Endothelial cell of hepatic sinusoid (primary cell): ENCODE data around the gene WBP2NL.

Source experiments
- in situ Hi-C: cut with HindIII; loops from 2 replicates; pipeline ENCODE4 v1.10.0; 2017; ENCODE audit warnings: low sequenced_read_pairs

The WBP2NL gene

DNA sequence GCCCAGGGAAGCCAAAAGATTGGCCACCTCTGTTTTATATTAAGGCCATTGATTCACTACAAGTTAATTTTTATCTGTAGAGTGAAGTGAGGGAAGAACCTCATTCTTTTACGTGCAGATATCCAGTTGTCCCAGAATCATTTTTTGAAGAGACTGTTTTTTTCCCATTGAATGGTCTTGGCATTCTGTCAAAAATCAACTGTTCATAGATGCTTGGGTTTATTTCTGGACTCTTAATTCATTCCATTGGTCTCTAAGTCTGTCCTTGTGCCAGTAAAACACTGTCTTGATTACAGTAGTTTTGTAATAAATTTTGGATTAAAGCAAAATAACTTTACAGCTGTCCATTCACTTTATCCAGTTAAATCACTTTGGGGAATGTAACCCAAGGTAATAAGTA, 26.8 kb downstream of the WBP2NL start:
- in situ Hi-C loops: no loop called here

DNA sequence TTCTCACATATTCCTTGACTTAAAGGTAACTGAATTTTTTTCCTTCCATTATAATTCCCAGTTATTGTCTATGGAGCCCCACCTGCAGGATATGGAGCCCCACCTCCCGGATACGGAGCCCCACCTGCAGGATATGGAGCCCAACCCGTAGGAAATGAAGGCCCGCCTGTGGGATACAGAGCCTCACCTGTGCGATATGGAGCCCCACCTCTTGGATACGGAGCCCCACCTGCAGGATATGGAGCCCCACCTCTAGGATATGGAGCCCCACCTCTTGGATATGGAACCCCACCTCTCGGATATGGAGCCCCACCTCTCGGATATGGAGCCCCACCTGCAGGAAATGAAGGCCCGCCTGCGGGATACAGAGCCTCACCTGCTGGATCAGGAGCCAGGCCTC, 28.1 kb downstream of the WBP2NL start:
- in situ Hi-C loops: no loop called here

DNA sequence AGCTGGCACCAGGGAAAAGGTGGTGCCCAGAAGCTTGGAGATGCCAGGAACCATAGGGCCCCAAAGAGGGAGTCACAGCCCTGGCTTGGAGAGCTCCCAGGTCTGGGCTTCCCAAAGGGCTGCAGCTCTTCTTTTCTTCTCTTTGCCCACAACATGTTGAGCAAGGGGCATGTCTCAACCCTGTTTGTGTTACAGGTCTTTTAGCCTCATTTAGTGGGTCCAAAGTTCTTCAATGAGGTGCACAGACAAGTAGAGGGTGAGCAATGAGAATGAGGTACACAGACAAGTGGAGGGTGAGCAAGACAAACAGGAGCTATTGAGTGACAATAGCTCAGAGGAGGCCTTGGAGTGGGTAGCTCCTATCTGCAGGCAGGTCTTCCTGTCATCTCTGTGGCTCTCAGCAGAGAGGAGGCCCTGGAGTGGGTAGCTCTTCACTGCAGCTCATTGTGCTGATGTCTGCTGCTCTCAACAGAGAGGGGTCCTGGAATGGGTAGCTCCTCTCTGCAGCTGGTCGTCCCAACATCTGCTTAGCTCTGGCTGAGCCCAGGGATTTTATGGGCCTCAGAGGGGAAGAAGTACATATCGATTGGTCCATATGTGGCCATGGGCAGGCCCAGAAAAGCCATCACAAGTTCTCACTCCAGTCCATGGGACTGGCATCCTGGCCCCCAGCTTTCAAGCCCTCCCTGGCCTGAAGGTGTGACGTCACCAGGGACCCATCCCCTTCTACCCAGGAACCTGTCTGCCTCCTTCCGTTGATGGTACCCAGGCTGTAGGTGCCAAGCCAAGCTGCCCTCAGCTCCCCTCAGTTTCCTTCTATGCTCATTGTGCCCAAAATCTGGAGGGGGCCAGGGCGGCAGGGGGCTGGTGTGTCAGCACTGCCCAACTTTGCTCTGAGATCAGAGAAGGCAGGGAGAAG, 34.9 kb downstream of the WBP2NL start:
- in situ Hi-C loops: loop anchor here (10.0 kb wide), 1 partner anchor 81 kb away; no protein-coding TSS in a partner anchor

DNA sequence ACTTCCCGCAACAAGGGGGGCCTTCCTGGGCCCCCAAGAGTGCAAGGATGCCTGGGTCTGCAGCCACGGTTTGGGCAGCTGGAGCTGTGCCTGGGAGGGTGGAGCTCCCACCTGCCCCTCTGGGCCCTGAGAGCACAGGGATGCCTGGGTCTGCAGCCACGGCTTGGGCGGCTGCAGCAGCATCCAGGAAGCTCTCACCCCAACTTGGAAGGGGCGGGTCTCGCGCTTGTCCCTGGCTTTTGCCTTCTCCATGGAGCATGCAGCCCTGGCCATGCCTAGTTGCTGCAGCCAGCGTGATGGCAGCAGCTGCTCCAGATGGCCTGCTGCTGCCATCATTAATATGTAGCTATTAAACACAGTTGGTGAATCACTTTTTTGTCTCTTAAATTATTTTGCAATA, 36.7 kb downstream of the WBP2NL start:
- in situ Hi-C loops: loop anchor here (10.0 kb wide), 1 partner anchor 80 kb away; no protein-coding TSS in a partner anchor

DNA sequence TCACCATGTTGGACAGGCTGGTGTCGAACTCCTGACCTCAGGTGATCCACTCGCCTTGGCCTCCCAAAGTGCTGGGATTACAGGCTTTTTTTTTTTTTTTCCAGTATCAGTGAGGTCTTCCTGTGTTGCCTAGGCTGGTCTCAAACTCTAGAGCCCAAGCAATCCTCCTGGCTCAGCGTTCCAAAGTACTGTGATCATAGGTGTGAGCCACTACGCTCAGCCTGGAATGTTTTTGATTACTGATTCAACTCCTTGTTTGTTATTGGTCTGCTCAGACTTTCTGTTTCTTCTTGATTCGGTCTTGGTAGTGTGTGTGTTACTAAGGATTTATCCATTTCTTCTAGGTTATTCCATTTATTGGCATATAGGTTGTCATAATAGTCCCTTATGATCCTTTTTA, 40.7 kb downstream of the WBP2NL start:
- in situ Hi-C loops: loop anchor here (10.0 kb wide), 1 partner anchor 76 kb away; no protein-coding TSS in a partner anchor

DNA sequence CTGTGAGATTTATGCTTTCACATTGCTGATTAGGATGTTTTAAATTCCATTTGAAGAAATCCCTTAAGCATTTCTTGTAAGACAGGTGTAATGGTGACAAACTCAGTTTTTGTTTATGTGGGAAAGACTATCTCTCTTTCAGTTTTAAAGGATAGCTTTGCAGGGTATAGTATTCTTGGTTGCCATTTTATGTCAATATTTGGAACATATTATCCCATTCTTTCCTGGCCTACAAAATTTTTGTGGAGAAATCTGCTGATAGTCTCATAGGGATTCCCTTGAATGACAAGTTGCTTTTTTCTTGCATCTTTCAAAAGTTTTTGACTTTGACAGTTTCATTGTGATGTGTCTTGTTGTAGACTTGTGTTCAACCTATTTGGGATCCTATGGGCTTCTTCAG, 43.2 kb downstream of the WBP2NL start:
- in situ Hi-C loops: no loop called here

DNA sequence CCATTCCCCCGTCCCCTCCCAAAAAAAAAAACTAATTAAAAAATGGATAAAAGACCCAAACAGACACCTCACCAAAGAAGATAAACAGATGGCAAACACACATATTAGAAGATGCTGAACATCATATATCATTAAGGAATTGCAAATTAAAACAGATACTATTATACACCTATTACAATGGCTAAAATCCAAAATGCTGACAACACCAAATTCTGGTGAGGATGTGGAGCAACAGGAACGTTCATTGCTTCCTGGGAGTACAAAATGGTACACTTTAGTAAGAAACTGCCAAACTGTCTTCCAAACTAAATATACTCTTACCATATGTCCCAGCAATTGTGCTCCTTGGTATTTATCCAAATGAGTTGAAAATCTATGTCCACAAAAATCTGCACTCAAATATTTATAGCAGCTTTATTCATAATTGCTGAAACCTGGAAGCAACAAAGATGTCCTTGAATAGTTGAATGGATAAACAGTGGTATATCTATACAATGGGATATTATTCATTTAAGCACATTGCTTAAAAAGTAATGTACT, 52.1 kb downstream of the WBP2NL start:
- in situ Hi-C loops: no loop called here

DNA sequence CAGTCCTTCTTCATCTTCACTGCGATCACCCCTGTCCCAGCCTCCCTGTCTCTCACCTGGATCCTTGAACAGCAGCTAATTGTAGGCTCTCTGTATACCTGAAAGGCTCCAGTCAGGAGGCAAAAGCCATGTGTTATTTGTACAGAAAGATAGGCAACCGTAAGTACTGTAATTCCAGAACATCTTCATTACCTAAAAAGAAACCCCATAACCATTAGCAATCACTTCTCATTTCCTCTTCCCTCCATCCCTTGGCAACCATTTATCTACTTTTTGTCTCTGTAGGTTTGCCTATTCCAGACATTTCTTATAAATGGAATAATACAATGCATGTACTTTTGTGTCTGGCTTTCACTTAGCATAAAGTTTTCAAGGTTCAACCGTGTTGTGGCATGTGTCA, 54.2 kb downstream of the WBP2NL start:
- in situ Hi-C loops: no loop called here

DNA sequence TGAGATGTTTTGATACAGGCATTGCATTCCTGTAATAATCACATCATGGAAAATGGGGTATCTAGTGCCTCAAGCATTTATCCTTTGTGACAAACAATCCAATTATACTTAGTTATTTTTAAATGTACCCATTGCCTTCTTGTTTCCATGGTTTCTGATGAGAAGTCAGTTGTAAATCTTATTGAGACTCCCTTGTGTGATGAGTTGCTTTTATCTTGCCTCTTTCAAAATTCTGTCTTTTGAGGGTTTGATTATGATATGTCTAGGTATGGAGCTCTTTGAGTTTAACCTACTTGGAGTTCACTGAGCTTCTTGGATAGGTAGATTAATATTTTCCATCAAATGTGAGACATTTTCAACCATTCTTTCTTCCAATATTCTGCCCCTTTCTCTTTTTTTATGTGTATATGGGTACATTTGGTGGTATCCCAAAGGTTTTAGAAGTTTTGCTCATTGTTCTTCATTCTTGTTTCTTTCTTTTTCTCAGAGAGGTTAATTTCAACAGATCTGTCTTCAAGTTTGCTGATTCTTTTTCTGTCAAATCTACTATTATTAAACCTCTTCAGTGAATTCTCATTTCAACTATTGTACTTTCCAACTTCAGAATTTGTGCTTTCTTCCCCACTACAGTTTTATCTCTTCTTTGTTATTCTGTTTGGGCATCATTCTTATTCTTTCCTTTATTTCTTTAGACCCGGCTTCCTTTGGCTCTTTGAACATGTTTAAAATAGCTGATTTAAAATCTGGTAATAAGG, 58.3 kb downstream of the WBP2NL start:
- in situ Hi-C loops: no loop called here

DNA sequence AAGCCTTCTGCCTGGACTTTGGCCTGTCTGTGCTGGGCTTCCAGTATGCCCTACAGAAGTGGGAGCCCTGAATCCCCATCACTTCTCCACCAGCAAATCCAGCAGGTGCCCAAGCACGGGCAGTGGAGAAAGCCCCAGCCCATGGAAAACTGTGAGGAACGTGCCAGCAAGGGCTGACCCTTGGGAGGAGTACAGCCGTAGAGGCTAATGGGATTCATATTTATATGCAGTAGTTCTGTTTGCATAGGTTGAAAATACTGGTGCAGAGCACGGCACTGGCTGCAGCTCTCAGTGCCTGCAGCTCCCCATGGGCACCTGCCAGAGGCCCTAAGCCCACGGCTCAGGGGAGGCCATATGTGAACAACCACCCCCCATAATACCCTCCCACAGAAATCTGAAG, 61.9 kb downstream of the WBP2NL start:
- in situ Hi-C loops: no loop called here

DNA sequence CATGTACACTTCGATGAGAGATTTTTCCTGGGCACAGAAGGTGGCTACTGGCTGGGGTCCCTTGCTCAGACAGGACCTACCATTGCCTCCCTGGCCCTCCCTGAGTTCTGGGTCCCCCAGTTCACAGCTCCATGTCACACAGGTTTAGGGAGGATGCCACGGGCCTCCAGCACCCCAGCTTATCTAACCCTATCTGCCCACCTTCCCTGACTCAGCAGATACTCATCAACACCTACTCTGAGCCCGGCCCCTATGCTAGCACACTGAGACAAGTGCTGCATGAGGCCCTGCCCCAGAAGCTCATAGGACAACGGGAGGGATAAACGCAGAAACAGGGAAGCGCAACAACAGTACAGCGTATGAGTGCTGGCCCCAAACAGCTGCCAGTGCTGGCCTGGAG, 62.5 kb downstream of the WBP2NL start:
- in situ Hi-C loops: no loop called here

DNA sequence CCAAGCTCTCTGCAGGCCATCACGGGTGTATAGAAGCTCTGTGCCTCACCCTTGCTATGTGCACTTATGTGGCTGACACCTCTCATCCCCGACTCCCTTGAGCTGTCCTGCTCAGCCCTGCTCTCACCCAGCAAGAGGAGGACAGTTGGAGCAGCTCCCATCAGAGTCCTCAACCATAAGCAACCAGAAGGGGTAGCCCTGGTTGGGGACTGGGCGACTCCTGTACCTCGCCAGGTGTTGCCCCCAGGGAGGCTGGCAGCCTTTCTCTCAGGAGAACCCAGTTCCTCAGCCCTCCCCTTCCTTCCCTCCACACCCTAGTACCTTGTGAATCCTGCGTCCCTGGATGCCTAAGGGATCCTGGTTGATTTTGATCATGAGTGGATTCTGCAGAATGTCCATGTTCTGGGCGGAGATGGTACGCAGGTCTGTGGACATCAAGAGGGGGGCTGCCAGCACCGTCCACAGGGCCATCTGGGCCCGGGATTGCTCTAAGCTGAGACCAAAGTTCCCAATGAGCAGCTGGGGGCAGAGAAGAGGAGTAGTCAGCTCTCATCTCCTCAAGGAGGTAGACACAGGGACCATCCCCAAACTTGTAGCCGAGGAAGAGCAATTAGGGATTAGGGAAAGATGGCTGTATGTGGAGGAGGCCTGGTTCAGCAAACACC, 64.0 kb downstream of the WBP2NL start:
- in situ Hi-C loops: no loop called here

DNA sequence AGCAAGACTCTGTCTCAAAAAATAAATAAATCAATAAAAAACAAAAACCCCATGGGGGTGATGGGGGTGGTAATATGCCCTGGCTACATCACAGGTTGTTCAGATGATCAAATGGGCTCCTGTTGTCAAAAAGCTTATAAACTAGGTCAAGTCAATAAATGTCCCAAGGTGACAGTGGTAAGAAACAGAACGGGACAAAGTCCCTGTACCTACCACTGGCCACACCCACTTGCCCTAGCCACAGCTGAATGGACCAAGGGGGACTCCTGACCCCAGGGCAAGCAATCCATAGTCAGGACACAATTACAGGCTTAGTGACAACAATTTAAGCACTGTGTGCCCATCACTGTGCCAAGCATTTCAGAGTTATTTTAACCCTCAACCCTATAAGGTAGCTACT, 66.0 kb downstream of the WBP2NL start:
- in situ Hi-C loops: no loop called here

DNA sequence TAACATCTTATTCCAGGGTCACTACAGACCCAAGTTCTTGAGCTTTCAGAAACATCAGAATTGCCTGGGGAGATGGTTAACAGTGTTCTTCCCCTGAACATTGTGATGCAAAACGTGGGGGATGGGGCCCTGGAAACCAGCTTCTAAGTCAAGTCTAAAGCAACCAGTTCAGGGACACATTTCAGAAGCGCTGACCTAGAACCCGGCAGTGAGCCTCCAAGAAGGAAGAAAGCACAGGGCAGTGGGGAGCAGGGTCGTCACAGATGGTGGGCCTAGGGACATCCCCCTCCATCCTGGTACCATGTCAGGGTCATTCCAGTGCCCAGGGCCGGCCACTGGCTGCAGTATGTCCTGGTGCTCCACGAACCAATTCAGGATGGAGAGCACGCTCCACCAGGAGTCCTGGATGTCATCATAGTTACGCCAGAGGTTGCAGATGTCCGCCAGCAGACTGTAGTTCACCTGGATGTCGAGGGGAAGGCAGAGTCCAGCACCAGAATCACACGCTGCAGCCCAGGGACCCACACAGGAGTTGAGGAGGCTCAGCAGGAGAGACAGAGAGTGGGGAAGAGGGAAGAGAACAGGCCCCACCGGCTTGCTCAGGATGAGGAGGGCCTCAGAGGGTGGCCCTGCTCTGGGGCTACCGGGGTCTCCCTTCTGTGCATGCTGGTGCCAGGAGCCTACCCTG, 67.0 kb downstream of the WBP2NL start:
- in situ Hi-C loops: no loop called here

DNA sequence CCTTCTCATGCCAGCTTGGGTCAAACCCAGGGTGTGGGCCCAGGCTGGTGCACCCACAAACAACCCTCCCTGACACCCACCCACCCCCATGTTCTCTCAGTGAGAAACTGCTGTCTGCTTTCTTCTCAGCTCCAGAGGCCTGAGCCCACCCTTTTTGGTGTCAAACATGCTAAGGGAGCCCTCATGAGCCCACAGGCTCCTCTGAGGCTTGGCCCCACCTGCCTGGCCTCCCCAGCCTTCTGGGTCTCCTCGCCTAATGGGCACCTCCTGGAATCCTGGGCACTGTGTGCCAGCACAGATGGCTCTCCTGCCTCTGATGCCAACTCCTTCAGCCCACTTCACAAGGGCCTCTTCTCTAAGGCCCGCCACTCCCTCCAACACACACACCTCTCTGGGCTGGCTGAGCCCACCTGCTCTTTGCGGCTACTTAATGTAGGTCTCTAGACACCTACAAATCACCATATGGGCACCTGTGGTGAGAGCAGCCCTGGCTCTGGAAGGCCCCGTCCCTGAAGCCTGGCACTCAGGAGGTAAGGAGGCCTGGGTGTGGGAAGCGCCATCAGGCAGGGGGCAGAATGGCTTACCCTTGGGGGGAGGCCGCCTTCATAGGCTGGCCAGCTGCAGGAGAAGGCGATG, 67.7 kb downstream of the WBP2NL start:
- in situ Hi-C loops: no loop called here

DNA sequence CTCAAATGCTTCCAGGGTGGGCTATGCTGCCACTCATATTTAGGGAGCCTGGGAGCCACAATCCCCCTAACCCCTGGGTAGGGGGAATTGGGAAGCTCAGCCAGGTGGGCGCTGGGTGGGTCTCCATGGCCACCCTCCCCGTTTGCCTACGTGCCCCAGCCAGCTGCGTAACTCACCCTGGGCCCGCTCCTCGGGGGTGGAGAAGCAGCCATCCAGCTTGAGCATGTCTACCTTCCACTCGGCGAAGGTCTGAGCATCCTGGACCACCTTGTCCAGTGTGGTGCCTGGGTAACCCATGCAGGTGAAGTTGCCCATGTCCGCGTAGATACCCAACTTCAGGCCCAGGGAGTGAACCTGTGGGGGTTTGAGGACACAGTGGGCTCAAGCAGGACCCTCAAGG, 68.3 kb downstream of the WBP2NL start:
- in situ Hi-C loops: no loop called here

DNA sequence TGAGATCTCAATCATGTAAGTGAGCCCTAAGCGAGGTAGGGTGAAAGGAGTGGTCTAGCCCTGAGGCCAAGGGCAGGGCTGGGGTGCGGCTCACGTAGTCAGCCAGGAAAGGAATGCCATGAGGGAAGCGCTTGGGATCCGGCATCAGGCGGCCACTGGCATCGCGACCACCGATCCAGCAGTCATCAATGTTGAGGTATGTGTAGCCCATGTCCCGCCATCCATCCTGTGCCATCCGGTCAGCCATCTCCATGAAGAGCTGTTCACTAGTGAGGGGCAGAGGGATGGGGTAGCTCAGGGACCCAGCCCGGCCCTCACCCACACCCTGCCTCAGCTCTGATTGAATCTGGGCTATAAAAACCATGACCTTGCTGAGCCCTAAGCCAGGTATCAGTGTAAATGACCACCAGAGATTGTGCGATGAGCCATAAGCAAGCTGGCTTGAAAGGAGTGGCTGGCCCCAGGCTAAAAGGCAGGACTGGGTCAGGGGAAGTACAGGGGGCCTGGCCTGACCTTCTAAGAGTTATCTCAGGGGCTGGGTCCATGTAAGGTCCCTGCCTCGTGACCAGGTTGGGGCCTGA, 69.2 kb downstream of the WBP2NL start:
- in situ Hi-C loops: no loop called here

DNA sequence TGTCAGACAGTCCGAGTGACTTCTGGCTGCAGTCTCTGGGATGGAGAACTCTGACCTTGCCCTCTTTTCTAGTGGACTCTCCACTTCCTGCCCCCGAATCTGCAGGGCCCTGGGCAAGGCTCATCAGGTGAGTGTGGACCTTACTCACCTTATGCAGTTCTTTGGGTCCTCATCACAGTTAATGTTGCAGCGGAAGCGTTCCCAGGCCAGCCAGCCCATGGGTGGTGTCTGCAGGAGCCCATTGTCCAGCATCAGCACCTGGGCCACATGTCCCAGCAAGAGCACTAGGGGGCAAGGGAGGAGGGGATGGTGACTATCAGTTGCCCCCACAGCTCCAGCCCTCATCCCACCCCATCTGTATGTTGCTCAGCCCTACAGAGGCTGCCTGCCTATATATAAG, 69.7 kb downstream of the WBP2NL start:
- in situ Hi-C loops: no loop called here

DNA sequence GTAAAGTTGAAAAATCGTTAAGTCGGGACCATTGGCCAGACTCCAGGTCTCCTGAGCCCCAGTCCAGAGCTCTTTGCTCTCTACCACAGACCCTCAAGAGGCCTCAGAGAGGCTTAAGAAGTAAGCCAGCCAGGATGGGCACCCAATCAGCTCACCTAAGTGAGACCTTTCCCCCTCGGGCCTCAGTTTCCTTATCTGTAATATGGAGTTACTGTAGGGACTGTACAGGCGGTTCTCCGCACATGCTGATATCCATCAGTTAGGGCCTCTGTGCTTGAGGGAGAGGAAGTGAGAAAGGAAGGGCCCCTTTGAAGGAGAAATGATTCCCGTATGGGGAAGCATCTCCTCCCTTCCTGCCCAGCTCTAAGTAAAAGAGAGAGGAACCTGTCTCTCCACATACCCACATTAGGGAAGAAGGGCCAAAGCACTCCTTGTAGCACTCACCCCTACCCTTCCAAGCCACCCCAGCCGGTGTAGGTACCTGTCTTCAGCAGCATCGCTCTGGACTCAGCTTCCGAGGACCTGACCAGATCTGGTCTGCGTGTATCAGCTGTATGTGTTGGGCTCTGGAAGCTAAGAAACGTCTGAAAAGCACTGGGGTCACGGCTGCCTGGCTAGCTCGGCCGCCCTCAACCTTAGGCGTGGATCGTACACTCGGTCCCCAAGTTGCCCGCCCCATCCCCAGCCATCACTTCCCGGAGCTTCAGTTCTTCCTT, 71.4 kb downstream of the WBP2NL start:
- in situ Hi-C loops: no loop called here
